ENCODE data around the gene CBFA2T3.
"Not testable (repeated sequence)": the region's sequence is repeated elsewhere in the genome, so short reads cannot be mapped to it uniquely, and the experiment has no call there.

Gene CBFA2T3

GRCh38 chr16:88920618-88921590, 56.1 kb downstream of the CBFA2T3 start:
- DNase-seq: no peak

GRCh38 chr16:88919936-88920335, 57.1 kb downstream of the CBFA2T3 start:
- no peak for DNase-seq

GRCh38 chr16:88918896-88919295, 58.1 kb downstream of the CBFA2T3 start:
- not testable (repeated sequence) for DNase-seq

GRCh38 chr16:88917915-88918627, 58.9 kb downstream of the CBFA2T3 start:
- DNase-seq: no peak

GRCh38 chr16:88917146-88917914, 59.7 kb downstream of the CBFA2T3 start:
- DNase-seq: no peak

DNA sequence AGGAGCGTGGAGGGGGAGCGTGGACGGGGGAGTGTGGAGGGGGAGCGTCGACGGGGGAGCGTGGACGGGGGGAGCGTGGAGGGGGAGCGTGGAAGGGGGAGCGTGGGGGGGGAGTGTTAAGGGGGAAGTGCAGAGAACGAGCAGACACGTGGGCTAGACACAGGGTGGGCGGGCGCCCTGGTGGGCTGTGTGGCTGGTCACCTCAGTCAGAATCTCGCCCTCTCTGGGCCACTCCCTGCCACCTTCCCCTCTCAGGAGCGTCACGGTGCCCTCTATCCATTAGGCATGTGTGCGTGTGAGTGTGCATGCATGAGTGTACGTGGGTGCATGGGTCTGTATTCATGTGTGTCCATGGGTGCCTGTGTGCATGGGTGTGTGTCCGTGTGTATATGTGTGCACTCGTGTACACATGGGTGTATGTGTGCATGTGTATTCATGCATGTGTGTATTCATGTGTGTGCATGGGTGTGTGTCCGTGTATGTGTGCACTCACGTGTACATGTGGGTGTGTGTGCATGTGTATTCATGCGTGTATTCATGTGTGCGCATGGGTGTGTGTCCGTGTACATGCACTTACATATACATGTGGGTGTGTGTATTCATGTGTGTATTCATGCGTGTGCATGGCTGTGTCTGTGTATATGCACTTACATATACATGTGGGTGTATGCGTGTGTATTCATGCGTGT, 61.2 kb downstream of the CBFA2T3 start:
- no peak for DNase-seq

GRCh38 chr16:88914750-88915368, 62.1 kb downstream of the CBFA2T3 start:
- DNase-seq: no peak

- DNase-seq: no peak
These were observed 63.1 kb downstream of the CBFA2T3 start for GRCh38 chr16:88913870-88914269.

DNA sequence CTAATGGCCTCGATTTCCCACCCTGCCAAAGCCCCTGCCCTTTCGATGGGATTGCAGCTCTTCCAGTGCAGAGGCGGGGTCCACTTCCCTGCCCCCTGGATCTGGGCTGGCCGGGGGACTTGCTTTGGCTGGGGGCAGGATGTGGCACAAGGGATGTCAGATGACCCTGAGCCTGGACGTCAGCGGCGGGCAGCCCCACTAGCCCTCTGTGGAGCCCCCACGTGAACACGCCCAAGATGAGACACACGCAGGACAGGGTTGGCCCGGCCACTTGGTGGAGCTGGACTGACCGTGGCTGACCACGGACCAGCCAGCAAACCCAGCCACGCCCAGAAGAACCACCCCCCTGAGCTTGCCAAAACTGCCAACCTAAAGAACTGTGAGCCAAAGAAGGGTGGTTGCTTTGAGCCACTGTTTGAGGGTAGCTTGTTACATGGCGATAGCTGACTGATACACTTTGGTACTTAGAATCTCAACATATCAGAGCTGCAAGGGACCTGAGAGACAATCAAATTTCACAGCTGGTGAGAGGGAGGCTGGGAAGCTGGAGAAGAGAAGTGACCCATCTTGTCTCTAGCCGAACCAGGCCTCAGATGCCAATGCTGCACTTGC, 63.9 kb downstream of the CBFA2T3 start:
- no peak for DNase-seq

DNA sequence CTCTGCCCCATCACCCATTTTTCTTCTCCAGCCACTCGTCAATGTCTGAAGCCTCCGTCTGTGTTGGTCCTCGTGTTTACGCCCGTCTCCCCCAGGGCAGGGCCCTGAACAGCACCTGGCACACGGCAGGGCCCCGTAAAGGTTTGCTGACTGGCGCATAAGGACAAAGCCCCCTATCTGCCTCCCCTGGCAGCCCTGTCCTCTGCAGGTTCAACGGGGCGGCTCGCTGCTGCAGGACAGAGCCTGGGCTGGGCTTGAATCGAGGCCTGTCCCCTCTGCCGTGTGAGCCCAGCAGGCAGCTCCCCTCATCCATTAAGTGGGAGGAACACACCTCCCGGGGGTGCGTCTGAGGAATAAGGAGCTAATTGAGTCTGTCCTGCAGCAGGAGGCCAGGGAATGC, 64.5 kb downstream of the CBFA2T3 start:
- DNase-seq: no peak

- no peak for DNase-seq
These were observed 65.1 kb downstream of the CBFA2T3 start for GRCh38 chr16:88911946-88912310.

- DNase-seq: no peak
These were observed 65.7 kb downstream of the CBFA2T3 start for GRCh38 chr16:88911136-88911945.

DNA sequence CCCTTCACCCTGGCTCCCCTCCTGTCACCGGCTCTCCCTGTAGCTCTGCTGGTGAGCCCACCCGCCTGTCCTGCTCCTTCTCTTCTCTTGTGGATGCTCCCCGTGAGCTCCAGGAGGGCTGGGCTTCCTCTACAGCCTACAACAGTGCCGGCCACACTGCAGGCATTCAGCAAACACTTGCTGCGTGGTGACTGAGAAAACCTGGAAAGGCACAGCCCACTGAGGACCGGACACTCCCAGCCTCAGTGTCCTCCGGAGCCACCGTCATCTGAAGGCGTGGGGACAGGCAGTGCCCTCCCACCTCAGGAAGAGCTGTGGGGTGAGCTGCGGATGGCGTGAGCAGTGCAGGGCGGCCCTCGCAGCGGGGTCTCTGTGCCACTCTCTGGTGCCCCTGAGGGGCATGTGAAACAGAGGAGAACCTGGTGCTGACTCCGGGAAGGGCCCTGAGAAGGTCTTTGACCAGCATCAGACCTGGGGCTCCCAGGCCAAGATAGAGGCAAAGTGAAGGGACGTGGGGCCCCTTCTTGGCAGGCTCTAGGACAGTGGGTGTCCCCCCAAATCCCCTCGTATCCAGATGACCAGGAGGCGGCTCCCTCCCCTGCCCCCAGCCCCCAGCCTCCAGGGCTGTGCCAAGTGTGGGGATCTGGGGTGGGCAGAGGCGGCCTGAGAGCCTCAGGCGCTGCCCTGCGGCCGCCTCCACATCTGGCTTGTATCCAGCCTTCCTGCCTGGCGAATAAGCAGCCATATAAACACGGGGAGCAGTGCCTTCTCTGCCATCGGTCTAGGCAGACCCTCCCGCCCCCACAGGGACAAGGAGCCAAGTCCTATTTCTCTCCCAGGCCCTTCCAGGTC, 66.5 kb downstream of the CBFA2T3 start:
- DNase-seq: no peak

DNA sequence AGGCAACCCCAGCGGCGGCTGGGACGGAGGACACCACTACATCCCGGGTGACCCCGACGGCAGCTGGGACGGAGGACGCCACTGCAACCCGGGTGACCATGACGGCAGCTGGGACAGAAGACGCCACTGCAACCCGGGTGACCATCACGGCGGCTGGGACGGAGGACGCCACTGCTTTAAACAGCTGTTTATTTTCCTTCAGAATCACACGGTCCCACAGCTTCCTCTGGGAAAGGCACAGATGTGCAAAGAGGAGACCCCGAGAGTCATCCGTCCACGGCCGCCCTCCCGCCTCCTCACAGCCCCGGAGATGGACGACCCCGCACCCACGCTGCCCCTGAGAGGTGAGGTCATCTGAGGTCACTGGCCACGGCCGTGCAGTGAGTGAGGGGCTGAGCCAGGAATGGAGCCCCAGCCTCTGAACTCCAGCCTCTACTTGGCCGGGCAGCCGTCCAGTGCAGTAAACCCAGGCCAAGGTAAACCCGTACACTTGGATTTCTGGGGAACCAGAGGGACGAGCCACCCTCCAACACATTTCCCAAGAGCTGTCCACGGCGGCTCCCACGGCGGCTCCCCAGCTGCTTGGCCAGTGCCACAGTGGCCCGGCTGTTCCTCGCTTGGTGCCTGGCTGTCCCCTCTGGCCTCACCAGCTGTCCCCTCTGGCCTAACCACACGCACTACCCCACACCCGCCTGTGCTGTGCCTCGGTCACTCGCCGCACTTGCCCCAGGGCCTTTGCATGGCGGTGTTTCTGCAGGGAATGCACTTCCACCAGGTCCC, 67.4 kb downstream of the CBFA2T3 start:
- DNase-seq: no peak

GRCh38 chr16:88908307-88908706, 68.7 kb downstream of the CBFA2T3 start:
- DNase-seq: no peak

- no peak for DNase-seq
These were observed 69.2 kb downstream of the CBFA2T3 start for GRCh38 chr16:88907768-88908167.

DNA sequence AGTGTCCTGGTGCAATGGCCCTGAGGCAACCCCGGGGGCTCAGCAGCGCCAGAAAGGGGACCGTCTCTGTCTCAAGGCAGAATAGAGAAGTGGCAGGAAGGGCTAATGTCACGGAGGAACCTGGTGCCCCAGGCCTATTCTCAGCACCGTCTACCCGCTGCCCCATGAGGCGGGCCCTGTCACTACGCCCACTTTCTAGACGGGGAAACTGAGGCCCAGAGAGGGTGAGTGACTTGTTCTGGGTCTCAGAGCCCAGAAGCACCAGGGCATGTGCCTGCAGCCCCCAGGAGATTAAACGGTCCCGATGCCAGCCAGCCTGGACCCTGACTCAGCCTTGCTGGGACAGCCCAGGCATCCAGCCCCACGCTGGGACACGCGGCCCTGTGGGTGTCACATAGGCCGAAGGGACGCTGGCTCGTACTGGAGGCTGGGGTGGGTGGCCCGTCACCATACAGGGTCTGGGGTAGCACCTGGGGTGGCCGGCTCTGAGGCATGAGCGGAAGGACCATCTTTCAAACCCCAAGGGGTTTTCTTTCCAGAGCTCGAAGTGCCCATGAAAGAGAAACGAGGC, 70.4 kb downstream of the CBFA2T3 start:
- DNase-seq: no peak

DNA sequence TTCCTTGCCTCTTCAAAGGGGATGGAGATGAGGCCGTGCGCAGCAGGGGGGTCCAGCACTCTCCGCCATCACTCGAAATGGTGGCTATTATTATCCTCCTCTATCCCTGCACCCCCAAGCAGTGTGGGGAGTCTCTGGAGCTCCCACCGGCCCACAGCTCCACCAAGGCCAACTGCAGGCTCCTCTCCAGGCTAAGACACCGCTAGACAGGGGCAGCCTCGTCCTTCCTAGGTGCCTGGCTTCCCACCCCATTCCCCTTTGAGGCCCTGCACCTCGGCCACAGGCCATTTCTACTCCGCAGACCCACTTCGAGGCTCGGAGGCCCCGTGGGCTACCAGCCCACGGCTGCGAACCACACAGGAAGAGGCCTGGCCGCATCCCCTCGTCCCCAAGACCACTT, 71.0 kb downstream of the CBFA2T3 start:
- no peak for DNase-seq

DNA sequence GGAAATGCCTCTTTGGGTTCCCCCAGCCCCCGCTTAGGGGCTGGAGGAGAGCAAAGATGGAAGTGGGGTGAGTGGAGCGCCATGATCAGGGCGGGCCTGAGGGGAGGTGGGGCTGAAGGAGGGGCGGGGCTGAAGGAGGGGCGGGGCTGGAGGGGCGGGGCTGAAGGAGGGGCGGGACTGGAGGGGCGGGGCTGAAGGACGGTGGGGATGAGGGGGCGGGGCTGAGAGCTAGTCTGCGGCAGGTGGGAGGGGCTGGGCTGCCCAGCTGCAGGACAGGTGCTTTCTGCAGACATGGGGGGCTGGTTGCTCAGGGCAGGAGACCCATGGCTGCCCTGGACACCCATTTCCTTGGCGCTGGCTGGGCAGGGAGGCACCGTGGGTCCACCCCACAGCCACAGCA, 71.4 kb downstream of the CBFA2T3 start:
- no peak for DNase-seq
